Left hindlimb (tissue), 1 donor: Measurements from ENCODE around the gene CYP24A1.

Experiments
- DNase-seq: peaks from one replicate; pipeline ENCODE4 v3.0.0-alpha.2; 2018

Gene CYP24A1

DNA sequence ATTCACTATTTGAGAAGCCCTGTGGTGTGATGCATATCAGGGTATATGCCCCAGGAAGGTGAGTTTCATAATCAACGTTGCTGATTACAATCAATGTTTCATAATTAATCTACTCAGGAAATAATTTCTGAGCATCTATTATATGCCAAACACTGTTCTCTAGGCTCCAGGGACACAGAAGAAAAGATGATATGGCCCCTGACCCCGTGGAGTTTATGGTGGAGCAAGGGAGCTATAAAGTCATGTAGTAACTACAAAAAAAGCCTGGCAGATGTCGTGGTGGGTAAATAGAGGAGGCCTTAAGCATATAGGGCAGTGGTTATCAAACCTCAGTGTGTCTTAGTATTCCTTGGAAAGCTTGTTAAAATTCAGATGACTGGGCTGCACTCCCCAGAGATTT, 63.3 kb downstream of the CYP24A1 start:
- DNase-seq: no peak

DNA sequence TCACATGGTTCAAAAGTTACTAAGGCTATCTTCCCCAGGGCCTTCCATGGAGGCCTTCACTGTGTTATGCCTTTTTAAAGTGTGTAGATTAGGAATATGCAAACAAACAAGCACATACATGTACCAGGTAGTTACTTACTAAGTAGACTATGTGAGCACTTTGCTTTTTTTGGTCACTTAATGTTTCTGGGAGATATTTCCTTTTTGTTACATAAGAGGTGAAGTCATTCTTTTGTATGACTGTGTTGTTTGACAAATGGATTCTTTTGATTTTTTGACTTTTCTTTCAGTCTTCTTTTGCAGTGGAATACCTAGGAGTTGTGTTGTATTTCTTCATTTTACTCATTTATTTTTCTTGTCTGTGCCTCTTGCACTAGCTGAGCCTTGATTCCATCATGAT, 63.7 kb downstream of the CYP24A1 start:
- DNase-seq: no peak

DNA sequence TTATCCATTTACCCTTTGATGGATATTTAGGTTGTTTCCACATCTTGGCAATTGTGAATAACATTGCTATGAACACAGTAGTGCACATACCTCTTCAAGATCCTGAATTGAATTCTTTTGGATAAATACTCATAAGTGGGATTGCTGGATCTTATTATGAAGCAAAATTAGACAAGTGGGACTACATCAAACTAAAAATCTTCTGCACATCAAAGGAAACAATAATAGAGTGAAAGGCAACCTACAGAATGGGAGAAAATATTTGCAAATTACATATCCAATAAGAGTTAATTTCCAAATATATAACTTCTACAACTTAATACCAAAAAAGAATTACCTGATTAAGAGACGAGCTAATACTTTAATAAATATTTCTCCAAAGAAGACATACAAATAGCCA, 65.0 kb downstream of the CYP24A1 start:
- no peak for DNase-seq

DNA sequence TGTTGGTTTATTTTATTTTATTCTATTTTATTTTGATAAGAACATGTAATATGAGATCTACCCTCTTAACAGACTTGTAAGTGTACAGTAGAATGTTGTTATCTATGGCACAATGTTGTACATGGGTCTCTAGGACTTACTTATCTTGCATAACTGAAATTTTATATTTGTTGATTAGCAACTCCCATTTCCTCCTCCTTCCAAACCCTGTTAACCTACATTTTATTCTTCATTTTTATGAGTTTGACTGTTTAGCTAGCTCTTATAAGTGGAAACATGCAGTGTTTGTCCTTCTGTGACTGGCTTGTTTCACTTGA, 65.5 kb downstream of the CYP24A1 start:
- no peak for DNase-seq

DNA sequence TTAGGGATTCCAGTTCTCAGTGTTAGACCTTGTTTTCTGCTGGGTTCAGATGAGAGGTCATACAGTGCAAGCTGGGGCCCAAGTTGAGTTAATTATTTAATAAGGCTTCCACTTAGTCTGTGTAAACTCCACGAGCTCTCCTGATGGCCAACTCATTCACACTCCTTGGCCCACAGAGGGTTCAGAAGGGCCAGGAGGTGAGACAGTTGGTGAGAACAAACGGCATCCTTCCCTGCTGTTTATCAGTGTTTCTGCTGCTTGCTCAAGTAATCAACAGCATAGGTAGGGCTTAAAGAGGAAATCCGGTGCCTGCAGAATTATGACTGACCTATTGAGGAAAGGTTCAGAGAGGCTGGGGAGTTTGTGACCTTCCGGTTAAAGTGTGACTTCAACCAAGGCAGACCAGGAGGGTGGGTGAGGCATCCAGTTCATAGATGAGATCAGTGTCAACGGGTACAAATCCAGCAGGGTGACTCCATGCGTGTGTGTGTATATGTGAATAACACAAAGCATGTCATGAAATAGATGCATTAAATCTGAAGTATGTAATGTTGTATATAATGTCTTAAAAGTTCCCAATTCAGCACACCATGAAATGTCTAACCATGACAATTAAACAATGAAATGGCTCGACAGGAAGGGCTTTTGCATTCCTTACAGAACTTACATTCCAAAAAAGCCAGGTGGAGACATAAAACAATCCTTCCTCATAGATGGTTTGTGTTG, 66.0 kb downstream of the CYP24A1 start:
- no peak for DNase-seq

DNA sequence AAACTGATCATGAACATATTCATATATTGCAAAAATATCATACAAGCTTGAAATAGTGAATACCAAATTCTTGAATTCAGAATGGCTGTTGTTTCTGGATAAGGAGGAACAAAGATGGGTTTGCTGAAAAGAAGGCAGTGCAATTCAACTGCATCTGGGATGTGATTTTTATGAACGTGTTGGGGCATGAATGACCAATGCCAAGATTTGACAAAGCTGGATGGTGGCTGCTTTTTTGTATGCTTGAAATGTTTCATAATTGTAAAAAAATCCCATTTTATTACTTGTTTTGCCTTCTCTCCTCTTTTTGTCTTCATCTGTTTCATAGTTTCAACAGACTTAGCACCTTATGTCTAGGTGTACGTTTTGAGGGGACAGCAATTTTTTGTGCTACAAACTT, 66.6 kb downstream of the CYP24A1 start:
- DNase-seq: no peak

DNA sequence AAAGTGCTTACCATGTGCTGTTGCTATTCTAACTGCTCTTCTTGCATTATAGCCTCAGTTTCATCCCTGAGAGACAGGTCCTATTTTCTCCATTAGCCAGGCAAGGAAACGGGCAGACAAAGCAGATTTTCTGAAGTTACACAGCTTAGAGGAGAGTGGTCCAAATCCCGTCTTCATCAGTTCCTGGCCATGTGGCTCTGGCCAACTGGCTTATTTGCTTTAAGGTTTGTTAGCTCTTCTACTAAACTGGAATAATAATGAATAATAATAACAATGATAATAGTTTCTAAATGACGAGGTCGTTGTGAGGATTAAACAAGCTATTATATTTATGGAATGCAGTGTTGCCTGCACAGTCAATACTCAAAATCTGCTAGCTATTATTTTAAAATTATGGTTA, 67.6 kb downstream of the CYP24A1 start:
- no peak for DNase-seq

DNA sequence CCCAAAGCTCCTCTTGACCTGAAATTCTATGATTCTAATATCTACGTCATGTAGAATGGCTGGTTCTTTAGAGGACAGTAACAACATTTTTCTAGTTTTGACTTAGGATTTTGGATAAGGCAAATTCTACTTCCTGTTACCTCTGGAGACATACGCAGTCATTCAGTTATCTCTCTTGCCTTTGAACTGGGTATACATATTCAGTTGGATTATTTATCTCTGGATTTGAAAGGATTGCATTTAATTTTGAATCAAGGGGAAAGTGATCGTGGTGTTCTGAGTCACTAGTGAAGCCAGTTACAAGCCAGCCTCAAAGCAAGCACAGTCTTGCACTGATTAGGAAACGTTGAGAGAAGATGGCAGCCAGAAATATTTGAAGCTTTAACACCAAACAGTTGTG, 68.1 kb downstream of the CYP24A1 start:
- DNase-seq: no peak

DNA sequence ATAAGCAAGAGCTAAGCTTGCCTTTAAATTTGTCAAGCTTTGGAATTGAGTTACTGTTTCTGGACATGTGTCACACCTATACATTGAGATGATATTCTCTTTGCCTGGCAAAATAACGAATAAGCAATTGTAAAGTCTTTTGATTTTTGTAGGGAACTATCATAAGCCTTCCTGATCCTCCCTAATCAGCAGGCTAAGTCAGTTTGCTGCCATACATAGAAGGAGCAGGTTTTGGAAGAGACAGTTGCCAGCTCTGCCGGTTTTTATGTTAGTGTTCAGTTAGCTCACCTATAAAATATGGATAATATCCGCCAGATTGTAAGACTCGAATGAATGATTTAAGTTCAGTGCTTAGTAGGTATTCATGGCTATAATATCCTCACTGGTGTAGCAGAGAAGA, 69.0 kb downstream of the CYP24A1 start:
- DNase-seq: no peak

DNA sequence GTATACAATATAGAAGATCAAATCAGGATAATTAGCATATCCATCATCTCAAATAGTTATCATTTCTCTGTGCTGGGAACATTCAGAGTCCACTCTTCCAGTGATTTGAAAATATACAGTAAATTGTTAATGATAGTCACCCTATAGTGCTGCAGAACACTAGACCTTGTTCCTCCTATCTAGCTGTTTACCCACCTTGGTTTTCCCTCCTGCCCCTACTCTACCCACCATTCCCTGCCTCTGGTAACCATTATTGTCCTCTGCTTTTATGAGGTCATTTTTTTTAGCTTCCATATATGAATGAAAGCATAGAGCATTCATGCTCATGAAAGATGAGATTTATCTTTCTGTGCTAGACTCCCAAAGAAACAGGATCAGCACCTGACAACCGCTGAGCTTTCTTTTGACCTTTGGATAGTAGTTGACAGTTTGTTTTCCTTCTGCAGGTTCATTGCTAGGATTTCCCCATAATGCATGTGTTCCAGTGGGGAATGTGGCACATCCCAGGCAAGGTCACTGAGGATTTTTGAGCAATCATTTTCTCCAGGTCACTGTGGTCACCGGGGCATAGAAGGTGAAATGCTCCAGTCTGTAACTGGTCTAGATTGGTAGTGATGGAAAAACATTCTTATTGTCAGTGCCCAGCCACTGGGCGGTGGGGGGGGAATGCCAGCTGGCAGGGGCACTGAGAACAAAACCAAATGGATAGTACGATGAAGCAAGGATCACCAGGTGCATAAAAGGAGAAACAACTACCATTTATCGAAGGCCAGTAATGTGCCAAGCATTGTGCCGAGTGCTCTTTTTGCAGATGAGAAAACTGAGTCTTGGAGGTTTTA, 69.8 kb downstream of the CYP24A1 start:
- DNase-seq: no peak
